ENCODE data around the gene IFI27L1.

The IFI27L1 gene

GRCh38 chr14:94115631-94116030 is 34.5 kb downstream of the IFI27L1 start:
- DNase-seq, result no peak

- DNase-seq, result no peak
Measured at GRCh38 chr14:94116701-94117100, 35.6 kb downstream of the IFI27L1 start.

GRCh38 chr14:94117856-94118255 is 36.7 kb downstream of the IFI27L1 start:
- DNase-seq, result no peak

- no peak for DNase-seq
Measured at GRCh38 chr14:94119071-94119470, 38.0 kb downstream of the IFI27L1 start.

- DNase-seq, result no peak
Measured at GRCh38 chr14:94120667-94121340, 39.7 kb downstream of the IFI27L1 start.

- no peak for DNase-seq
Measured at GRCh38 chr14:94121485-94121884, 40.4 kb downstream of the IFI27L1 start.

GRCh38 chr14:94122438-94122837 is 41.3 kb downstream of the IFI27L1 start:
- DNase-seq, result no peak

- no peak for DNase-seq
Measured at GRCh38 chr14:94123296-94123695, 42.2 kb downstream of the IFI27L1 start.

GRCh38 chr14:94123868-94124267 is 42.8 kb downstream of the IFI27L1 start:
- DNase-seq, result no peak

- DNase-seq, result no peak
Measured at GRCh38 chr14:94124582-94125377, 43.7 kb downstream of the IFI27L1 start.

GRCh38 chr14:94125659-94126418 is 44.7 kb downstream of the IFI27L1 start:
- DNase-seq, result no peak

GRCh38 chr14:94126419-94126677 is 45.2 kb downstream of the IFI27L1 start:
- DNase-seq, result no peak

- no peak for DNase-seq
Measured at GRCh38 chr14:94126800-94127199, 45.7 kb downstream of the IFI27L1 start.

GRCh38 chr14:94127330-94127729 is 46.2 kb downstream of the IFI27L1 start:
- DNase-seq, result no peak

- no peak for DNase-seq
Measured at GRCh38 chr14:94128216-94128839, 47.2 kb downstream of the IFI27L1 start.

GRCh38 chr14:94129111-94129757 is 48.1 kb downstream of the IFI27L1 start, which contains the start of gene IFI27L2:
Gene IFI27L2, minus strand, starts transcription at chr14:94129604. Its CDS starts 40 bp downstream, at chr14:94129564.
- DNase-seq, result peak in 1 of 2 experiments; percentile 73

- DNase-seq, result peak in 1 of 2 experiments; percentile 12
Measured at GRCh38 chr14:94129758-94130414, 48.8 kb downstream of the IFI27L1 start.

GRCh38 chr14:94132285-94132887 is 51.3 kb downstream of the IFI27L1 start:
- peak in 1 of 2 experiments; percentile 38 for DNase-seq

- DNase-seq, result no peak
Measured at GRCh38 chr14:94135476-94135875, 54.4 kb downstream of the IFI27L1 start.

GRCh38 chr14:94136575-94137331 is 55.6 kb downstream of the IFI27L1 start:
- peak in 1 of 2 experiments; percentile 29 for DNase-seq

- no peak for DNase-seq
Measured at GRCh38 chr14:94138251-94138650, 57.1 kb downstream of the IFI27L1 start.

Data from cerebellar nuclear complex (tissue), 1 donor.